ENCODE results near the gene ZFAND6.

The ZFAND6 gene

DNA sequence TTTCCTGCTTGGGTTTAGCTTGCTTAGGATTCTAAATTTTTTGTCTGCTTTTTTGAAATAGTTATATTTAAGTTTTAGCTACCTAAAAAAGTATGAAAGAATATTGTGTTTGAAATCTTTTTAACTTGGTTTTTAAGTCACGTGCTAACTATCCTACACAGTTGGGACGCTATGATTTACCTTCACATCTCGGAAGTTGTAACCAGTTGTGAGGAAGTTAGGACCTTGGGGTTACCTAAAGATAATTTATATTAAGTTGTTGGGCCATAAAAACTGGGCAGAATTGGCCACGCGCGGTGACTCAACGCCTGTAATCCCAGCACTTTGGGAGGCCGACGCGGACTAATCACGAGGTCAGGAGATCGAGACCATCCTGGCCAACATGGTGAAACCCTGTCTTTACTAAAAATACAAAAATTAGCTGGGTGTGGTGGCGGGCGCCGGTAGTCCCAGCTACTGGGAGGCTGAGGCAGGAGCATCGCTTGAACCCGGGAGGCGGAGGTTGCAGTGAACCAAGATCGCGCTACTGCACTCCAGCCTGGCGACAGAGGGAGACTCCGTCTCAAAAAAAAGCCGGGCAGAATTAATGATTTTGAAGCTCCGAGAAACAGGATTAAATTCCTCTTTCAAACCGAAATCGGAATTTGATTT, 1.0 kb downstream of the ZFAND6 start:
- Histone ChIP-seq H3K9ac (ENCODE audit: low read length) (peak overlapping the region; percentile 90), H3K27ac (ENCODE audit: low read depth, low read length, poor library complexity, severe bottlenecking) (peak overlapping the region; percentile 86), H3F3A (ENCODE audit: insufficient read depth, low read length) (peaks cover 5% of the 10 kb centered on the region; the same call in 1 of the 2 replicates), H3K9me2 (ENCODE audit: low read depth, low read length) (no peaks in the 10 kb centered on the region), H3K4me1 (ENCODE audit: insufficient read depth, low read length, severe bottlenecking) (peaks cover 52% of the 10 kb centered on the region), H2AFZ (ENCODE audit: low read length) (no peak overlapping the region), H3K36me3 (ENCODE audit: insufficient read depth, low read length) (no peaks in the 10 kb centered on the region), H3K4me3 (ENCODE audit: low read depth, low read length, poor library complexity, severe bottlenecking) (peak overlapping the region; percentile 84), H3K27me3 (ENCODE audit: insufficient read depth, low read length) (no peaks in the 10 kb centered on the region), H3K9me3 (ENCODE audit: low read length) (no peaks in the 10 kb centered on the region), H3K79me2 (ENCODE audit: insufficient read depth, low read length) (peaks cover 56% of the 10 kb centered on the region), H3K4me2 (ENCODE audit: low read length) (peak overlapping the region; percentile 73), H4K20me1 (ENCODE audit: insufficient read depth, low read length) (no peaks in the 10 kb centered on the region)
- TF ChIP-seq EZH2 (IDR thresholded peaks at IDR 0.05; ENCODE audit: borderline replicate concordance, low read length), result no peak
- TF ChIP-seq, protein P1, sequence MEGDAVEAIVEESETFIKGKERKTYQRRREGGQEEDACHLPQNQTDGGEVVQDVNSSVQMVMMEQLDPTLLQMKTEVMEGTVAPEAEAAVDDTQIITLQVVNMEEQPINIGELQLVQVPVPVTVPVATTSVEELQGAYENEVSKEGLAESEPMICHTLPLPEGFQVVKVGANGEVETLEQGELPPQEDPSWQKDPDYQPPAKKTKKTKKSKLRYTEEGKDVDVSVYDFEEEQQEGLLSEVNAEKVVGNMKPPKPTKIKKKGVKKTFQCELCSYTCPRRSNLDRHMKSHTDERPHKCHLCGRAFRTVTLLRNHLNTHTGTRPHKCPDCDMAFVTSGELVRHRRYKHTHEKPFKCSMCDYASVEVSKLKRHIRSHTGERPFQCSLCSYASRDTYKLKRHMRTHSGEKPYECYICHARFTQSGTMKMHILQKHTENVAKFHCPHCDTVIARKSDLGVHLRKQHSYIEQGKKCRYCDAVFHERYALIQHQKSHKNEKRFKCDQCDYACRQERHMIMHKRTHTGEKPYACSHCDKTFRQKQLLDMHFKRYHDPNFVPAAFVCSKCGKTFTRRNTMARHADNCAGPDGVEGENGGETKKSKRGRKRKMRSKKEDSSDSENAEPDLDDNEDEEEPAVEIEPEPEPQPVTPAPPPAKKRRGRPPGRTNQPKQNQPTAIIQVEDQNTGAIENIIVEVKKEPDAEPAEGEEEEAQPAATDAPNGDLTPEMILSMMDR (IDR thresholded peaks at IDR 0.05; ENCODE audit: low read length), result no peak; the same call in 1 of the 2 replicates

DNA sequence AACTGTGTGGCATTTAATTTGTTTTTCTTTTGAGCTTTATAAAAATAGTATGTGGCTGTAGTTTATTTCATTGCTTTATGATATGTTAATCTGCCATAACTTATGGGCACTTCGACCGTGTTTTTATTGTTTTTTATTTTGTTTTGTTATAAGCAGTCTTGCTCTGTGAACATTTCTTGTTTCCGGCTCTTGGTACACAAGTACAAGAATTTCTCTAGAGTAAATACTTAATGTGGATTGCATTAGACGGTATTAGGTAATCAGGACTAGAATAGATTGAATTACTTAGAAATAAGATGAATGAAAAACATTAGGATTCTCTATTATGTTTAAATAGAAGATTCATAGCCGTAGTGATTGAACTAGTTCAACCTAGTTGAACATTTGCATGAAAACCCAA, 2.1 kb downstream of the ZFAND6 start:
- Histone ChIP-seq H3K9ac (ENCODE audit: low read length) (peak overlapping the region; percentile 90), H3K36me3 (ENCODE audit: insufficient read depth, low read length) (no peaks in the 10 kb centered on the region), H3K27ac (ENCODE audit: low read depth, low read length, poor library complexity, severe bottlenecking) (peak overlapping the region; percentile 86), H3F3A (ENCODE audit: insufficient read depth, low read length) (peaks cover 5% of the 10 kb centered on the region; the same call in 1 of the 2 replicates), H4K20me1 (ENCODE audit: insufficient read depth, low read length) (no peaks in the 10 kb centered on the region), H3K9me2 (ENCODE audit: low read depth, low read length) (no peaks in the 10 kb centered on the region), H3K27me3 (ENCODE audit: insufficient read depth, low read length) (no peaks in the 10 kb centered on the region), H3K79me2 (ENCODE audit: insufficient read depth, low read length) (peaks cover 67% of the 10 kb centered on the region), H3K4me1 (ENCODE audit: insufficient read depth, low read length, severe bottlenecking) (peaks cover 55% of the 10 kb centered on the region), H3K4me3 (ENCODE audit: low read depth, low read length, poor library complexity, severe bottlenecking) (peak overlapping the region; percentile 84), H3K4me2 (ENCODE audit: low read length) (peak overlapping the region; percentile 73), H3K9me3 (ENCODE audit: low read length) (no peaks in the 10 kb centered on the region), H2AFZ (ENCODE audit: low read length) (no peak overlapping the region)
- no peak for TF ChIP-seq EZH2 (IDR thresholded peaks at IDR 0.05; ENCODE audit: borderline replicate concordance, low read length)
- TF ChIP-seq, protein P1 (IDR thresholded peaks at IDR 0.05; ENCODE audit: low read length), result no peak

DNA sequence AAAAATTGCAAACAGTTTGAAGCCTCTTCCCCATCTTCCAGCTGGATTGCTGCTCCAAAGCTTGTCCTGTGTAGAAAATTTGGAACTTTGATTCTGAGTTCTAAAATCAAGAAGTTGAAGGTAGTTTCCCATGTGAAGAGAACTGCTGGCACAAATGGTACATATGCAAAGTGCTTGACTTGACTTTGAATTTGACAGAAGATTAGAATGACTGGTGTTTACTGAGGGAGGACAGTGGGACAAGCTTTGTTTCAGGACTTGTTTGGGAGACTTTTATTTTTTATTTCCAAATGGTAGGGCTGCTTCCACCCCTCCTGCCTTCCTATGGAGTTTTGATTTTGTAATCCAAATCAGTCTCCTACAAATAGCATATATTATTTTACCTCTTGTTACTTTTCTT, 7.4 kb downstream of the ZFAND6 start:
- no peak overlapping the region for H2AFZ ChIP-seq (ENCODE audit: low read length)
- H3K9me2 ChIP-seq (ENCODE audit: low read depth, low read length), result no peaks in the 10 kb centered on the region
- no peaks in the 10 kb centered on the region for H4K20me1 ChIP-seq (ENCODE audit: insufficient read depth, low read length)
- H3K4me2 ChIP-seq (ENCODE audit: low read length), result no peak overlapping the region; the same call in 1 of the 2 replicates
- peak overlapping the region; percentile 44 for H3K27ac ChIP-seq (ENCODE audit: low read depth, low read length, poor library complexity, severe bottlenecking)
- no peaks in the 10 kb centered on the region for H3K9me3 ChIP-seq (ENCODE audit: low read length)
- H3K36me3 ChIP-seq (ENCODE audit: insufficient read depth, low read length), result no peaks in the 10 kb centered on the region
- TF ChIP-seq, protein P1 (IDR thresholded peaks at IDR 0.05; ENCODE audit: low read length), result no peak
- no peak for TF ChIP-seq EZH2 (IDR thresholded peaks at IDR 0.05; ENCODE audit: borderline replicate concordance, low read length)
- peaks cover 5% of the 10 kb centered on the region; the same call in 1 of the 2 replicates for H3F3A ChIP-seq (ENCODE audit: insufficient read depth, low read length)
- no peak overlapping the region for H3K9ac ChIP-seq (ENCODE audit: low read length)
- no peak overlapping the region for H3K4me3 ChIP-seq (ENCODE audit: low read depth, low read length, poor library complexity, severe bottlenecking)
- peaks cover 100% of the 10 kb centered on the region for H3K79me2 ChIP-seq (ENCODE audit: insufficient read depth, low read length)
- H3K4me1 ChIP-seq (ENCODE audit: insufficient read depth, low read length, severe bottlenecking), result peaks cover 83% of the 10 kb centered on the region
- no peaks in the 10 kb centered on the region for H3K27me3 ChIP-seq (ENCODE audit: insufficient read depth, low read length)

Data from OCI-LY1 (cell line).